ENCODE measurements around the gene COX6B1. TPM values are rescaled to one million over a fixed set of nuclear protein-coding genes. Genes with fewer than 3 reads are reported as not detected.
"Not testable (repeated sequence)": the region's sequence is repeated elsewhere in the genome, so short reads cannot be mapped to it uniquely, and the experiment has no call there.

Gene COX6B1
- total RNA-seq, 1 donor = 185 TPM

GRCh38 chr19:35675589-35676140 lies 27.5 kb downstream of the COX6B1 start:
- no peaks in the 10 kb centered on the region for H3K9me3 ChIP-seq (ENCODE audit: low read depth, low read length)
- H2AFZ ChIP-seq (ENCODE audit: low read length) = no peak overlapping the region
- H4K20me1 ChIP-seq (ENCODE audit: insufficient read depth, low read length) = no peaks in the 10 kb centered on the region
- no peak overlapping the region for H3K4me2 ChIP-seq (ENCODE audit: insufficient read depth, low read length)
- H3K79me2 ChIP-seq (ENCODE audit: insufficient read depth, low read length) = no peaks in the 10 kb centered on the region
- DNase-seq (ENCODE audit: insufficient read length, low spot score, missing footprints) = peak; percentile 18
- H3K36me3 ChIP-seq (ENCODE audit: insufficient read depth, low read length) = no peaks in the 10 kb centered on the region
- no peak for TF ChIP-seq CTCF (IDR thresholded peaks at IDR 0.05; ENCODE audit: extremely low read depth, low read depth, low read length)
- H3K27ac ChIP-seq (ENCODE audit: low read depth, low read length) = no peak overlapping the region
- H3K4me3 ChIP-seq (ENCODE audit: insufficient read depth, low read length) = no peak overlapping the region
- H3K4me1 ChIP-seq (ENCODE audit: insufficient read depth, low read length) = no peaks in the 10 kb centered on the region
- H3K27me3 ChIP-seq (ENCODE audit: insufficient read depth, low read length) = peaks cover 2% of the 10 kb centered on the region

- no peak for DNase-seq (ENCODE audit: insufficient read length, low spot score, missing footprints)
- Histone ChIP-seq H3K27ac (ENCODE audit: low read depth, low read length) (no peak overlapping the region), H3K36me3 (ENCODE audit: insufficient read depth, low read length) (no peaks in the 10 kb centered on the region), H3K27me3 (ENCODE audit: insufficient read depth, low read length) (no peaks in the 10 kb centered on the region), H3K79me2 (ENCODE audit: insufficient read depth, low read length) (no peaks in the 10 kb centered on the region), H4K20me1 (ENCODE audit: insufficient read depth, low read length) (no peaks in the 10 kb centered on the region), H2AFZ (ENCODE audit: low read length) (no peak overlapping the region), H3K4me2 (ENCODE audit: insufficient read depth, low read length) (no peak overlapping the region), H3K9me3 (ENCODE audit: low read depth, low read length) (no peaks in the 10 kb centered on the region), H3K4me1 (ENCODE audit: insufficient read depth, low read length) (no peaks in the 10 kb centered on the region), H3K4me3 (ENCODE audit: insufficient read depth, low read length) (no peak overlapping the region)
- no peak for TF ChIP-seq CTCF (IDR thresholded peaks at IDR 0.05; ENCODE audit: extremely low read depth, low read depth, low read length)
These were observed 41.7 kb downstream of the COX6B1 start for GRCh38 chr19:35689836-35690235.

- not testable (repeated sequence) for H3K27ac ChIP-seq (ENCODE audit: low read depth, low read length); H3K4me3 ChIP-seq (ENCODE audit: insufficient read depth, low read length); H3K4me1 ChIP-seq (ENCODE audit: insufficient read depth, low read length); H3K79me2 ChIP-seq (ENCODE audit: insufficient read depth, low read length); H2AFZ ChIP-seq (ENCODE audit: low read length); H3K4me2 ChIP-seq (ENCODE audit: insufficient read depth, low read length); H3K9me3 ChIP-seq (ENCODE audit: low read depth, low read length); H3K36me3 ChIP-seq (ENCODE audit: insufficient read depth, low read length); DNase-seq (ENCODE audit: insufficient read length, low spot score, missing footprints); H3K27me3 ChIP-seq (ENCODE audit: insufficient read depth, low read length); H4K20me1 ChIP-seq (ENCODE audit: insufficient read depth, low read length)
These were observed 43.0 kb downstream of the COX6B1 start for GRCh38 chr19:35691106-35691505.

GRCh38 chr19:35692010-35692409 lies 43.9 kb downstream of the COX6B1 start:
- no peaks in the 10 kb centered on the region for H4K20me1 ChIP-seq (ENCODE audit: insufficient read depth, low read length)
- no peak overlapping the region for H3K4me3 ChIP-seq (ENCODE audit: insufficient read depth, low read length)
- no peak overlapping the region for H2AFZ ChIP-seq (ENCODE audit: low read length)
- TF ChIP-seq CTCF (IDR thresholded peaks at IDR 0.05; ENCODE audit: extremely low read depth, low read depth, low read length) = no peak
- H3K36me3 ChIP-seq (ENCODE audit: insufficient read depth, low read length) = no peaks in the 10 kb centered on the region
- no peaks in the 10 kb centered on the region for H3K27me3 ChIP-seq (ENCODE audit: insufficient read depth, low read length)
- no peak for DNase-seq (ENCODE audit: insufficient read length, low spot score, missing footprints)
- H3K9me3 ChIP-seq (ENCODE audit: low read depth, low read length) = no peaks in the 10 kb centered on the region
- H3K4me1 ChIP-seq (ENCODE audit: insufficient read depth, low read length) = no peaks in the 10 kb centered on the region
- no peak overlapping the region for H3K27ac ChIP-seq (ENCODE audit: low read depth, low read length)
- H3K4me2 ChIP-seq (ENCODE audit: insufficient read depth, low read length) = no peak overlapping the region
- H3K79me2 ChIP-seq (ENCODE audit: insufficient read depth, low read length) = no peaks in the 10 kb centered on the region

All from osteoblast (primary cell).